ENCODE data around the gene PDE8B. TPM values are rescaled to one million over a fixed set of nuclear protein-coding genes. Genes with fewer than 3 reads are reported as not detected.

Gene PDE8B
- total RNA-seq, 6 experiments from 2014 or later = 1.2 to 5.4 (median 2.4) TPM

DNA sequence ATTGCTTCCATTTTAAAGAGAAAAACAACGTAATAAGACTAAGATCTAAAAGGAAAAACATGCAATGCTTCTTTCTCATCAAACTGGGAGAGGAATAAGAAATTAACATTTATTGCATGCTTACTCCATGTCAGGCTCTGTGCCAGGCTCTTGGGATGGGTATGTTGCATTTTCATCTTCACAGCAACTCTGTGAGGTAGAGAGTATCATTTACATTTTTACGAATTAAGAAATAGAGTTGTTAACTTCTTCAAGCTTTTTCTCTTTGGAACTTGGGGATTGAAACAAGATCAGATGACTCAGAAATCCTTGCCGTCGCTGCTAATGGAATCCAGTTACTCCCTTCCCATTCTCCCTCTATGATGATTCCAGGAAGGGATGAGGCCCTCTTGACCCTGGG is 39.5 kb downstream of the PDE8B start:
- H3K36me3 ChIP-seq = no peaks in the 10 kb centered on the region
- no peaks in the 10 kb centered on the region for H3K4me1 ChIP-seq
- ATAC-seq (no peak), DNase-seq (no peak)
- TF ChIP-seq POLR2A (IDR thresholded peaks at IDR 0.05) = no peak
- no peaks in the 10 kb centered on the region for H3K9me3 ChIP-seq
- H3K27me3 ChIP-seq = no peaks in the 10 kb centered on the region
- H3K27ac ChIP-seq = no peak overlapping the region
- intact Hi-C loops (cut with DNase I) = no loop called here
- 80% methylated on average over 4 of the region's 4 CpGs for WGBS (ENCODE audit: insufficient coverage, low coverage, low lambda C conversion rate, missing lambda C conversion rate)
- H3K4me3 ChIP-seq = no peak overlapping the region

DNA sequence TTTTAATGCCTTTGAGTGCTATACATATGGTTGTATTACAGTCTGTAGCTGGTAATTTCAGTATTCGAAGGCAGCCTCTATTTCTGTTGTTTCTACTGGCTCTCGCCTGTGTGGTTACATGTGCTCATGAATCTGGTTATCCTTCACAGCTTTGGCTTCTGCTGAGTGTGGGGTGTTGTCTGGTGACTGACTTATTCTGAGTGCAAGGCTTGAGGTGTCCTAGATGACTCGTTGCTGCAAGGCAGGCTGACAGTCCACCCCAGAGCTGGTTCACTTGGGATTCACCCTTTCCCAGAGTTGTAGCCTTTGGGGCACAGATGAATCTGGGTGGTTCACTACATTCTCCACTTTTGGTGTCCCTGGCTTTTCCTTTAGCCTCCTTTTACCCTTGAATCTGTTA is 41.4 kb downstream of the PDE8B start:
- Histone ChIP-seq H3K27me3 (no peaks in the 10 kb centered on the region), H3K9me3 (no peaks in the 10 kb centered on the region), H3K36me3 (no peaks in the 10 kb centered on the region), H3K4me1 (no peaks in the 10 kb centered on the region), H3K27ac (no peak overlapping the region), H3K4me3 (no peak overlapping the region)
- intact Hi-C loops (cut with DNase I) = no loop called here
- no peak for DNase-seq
- no peak for ATAC-seq
- TF ChIP-seq, protein P1, sequence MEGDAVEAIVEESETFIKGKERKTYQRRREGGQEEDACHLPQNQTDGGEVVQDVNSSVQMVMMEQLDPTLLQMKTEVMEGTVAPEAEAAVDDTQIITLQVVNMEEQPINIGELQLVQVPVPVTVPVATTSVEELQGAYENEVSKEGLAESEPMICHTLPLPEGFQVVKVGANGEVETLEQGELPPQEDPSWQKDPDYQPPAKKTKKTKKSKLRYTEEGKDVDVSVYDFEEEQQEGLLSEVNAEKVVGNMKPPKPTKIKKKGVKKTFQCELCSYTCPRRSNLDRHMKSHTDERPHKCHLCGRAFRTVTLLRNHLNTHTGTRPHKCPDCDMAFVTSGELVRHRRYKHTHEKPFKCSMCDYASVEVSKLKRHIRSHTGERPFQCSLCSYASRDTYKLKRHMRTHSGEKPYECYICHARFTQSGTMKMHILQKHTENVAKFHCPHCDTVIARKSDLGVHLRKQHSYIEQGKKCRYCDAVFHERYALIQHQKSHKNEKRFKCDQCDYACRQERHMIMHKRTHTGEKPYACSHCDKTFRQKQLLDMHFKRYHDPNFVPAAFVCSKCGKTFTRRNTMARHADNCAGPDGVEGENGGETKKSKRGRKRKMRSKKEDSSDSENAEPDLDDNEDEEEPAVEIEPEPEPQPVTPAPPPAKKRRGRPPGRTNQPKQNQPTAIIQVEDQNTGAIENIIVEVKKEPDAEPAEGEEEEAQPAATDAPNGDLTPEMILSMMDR (IDR thresholded peaks at IDR 0.05) = no peak
- TF ChIP-seq POLR2A (IDR thresholded peaks at IDR 0.05) = no peak
- WGBS (ENCODE audit: insufficient coverage, low coverage, low lambda C conversion rate, missing lambda C conversion rate) = 58% methylated on average over 3 of the region's 3 CpGs

GRCh38 chr5:77255617-77256016 is 45.1 kb downstream of the PDE8B start:
- H3K27ac ChIP-seq = no peak overlapping the region
- no peaks in the 10 kb centered on the region for H3K36me3 ChIP-seq
- peak; percentile 28 to 80 (median 46) for ATAC-seq
- intact Hi-C loops (cut with DNase I) = no loop called here
- H3K4me1 ChIP-seq = no peaks in the 10 kb centered on the region
- TF ChIP-seq, protein P1 (IDR thresholded peaks at IDR 0.05) = no peak
- no peak for TF ChIP-seq POLR2A (IDR thresholded peaks at IDR 0.05)
- no peaks in the 10 kb centered on the region for H3K9me3 ChIP-seq
- DNase-seq = peak in 1 of 3 donors; percentile 81
- 53% methylated on average over 4 of the region's 6 CpGs for WGBS (ENCODE audit: insufficient coverage, low coverage, low lambda C conversion rate, missing lambda C conversion rate)
- no peaks in the 10 kb centered on the region for H3K27me3 ChIP-seq
- no peak overlapping the region for H3K4me3 ChIP-seq

GRCh38 chr5:77256406-77256805 is 45.9 kb downstream of the PDE8B start:
- DNase-seq (no peak), ATAC-seq (no peak)
- TF ChIP-seq, protein P1 (IDR thresholded peaks at IDR 0.05) = no peak
- no peak for TF ChIP-seq POLR2A (IDR thresholded peaks at IDR 0.05)
- intact Hi-C loops (cut with DNase I) = no loop called here
- H3K27ac ChIP-seq = no peak overlapping the region
- H3K4me3 ChIP-seq = no peak overlapping the region
- H3K9me3 ChIP-seq = no peaks in the 10 kb centered on the region
- H3K36me3 ChIP-seq = no peaks in the 10 kb centered on the region
- H3K27me3 ChIP-seq = no peaks in the 10 kb centered on the region
- WGBS (ENCODE audit: insufficient coverage, low coverage, low lambda C conversion rate, missing lambda C conversion rate) = 100% methylated on average over 1 of the region's 1 CpG
- H3K4me1 ChIP-seq = no peaks in the 10 kb centered on the region

DNA sequence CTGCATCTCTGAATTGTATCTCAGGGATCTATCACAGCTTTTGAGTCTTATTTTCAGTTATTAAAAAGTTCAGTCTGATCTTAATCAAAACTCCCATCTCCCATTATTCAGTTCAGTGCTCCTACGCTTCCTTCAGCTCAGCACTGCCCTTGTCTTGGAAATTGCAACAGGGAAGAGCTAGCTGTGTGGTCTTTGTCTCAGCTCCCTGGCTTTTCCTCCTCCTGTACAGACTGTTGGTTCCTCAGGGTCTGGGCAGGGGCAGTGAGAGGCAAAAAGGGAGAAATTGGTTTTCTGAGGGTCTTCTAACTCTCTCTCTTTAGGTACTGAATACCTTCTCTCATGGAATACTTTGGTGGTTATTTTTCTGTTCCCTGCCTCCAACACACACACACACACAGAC is 48.2 kb downstream of the PDE8B start:
- Histone ChIP-seq H3K36me3 (no peaks in the 10 kb centered on the region), H3K27ac (no peak overlapping the region), H3K27me3 (no peaks in the 10 kb centered on the region), H3K4me1 (no peaks in the 10 kb centered on the region), H3K4me3 (no peak overlapping the region), H3K9me3 (no peaks in the 10 kb centered on the region)
- intact Hi-C loops (cut with DNase I) = no loop called here
- no peak for TF ChIP-seq POLR2A (IDR thresholded peaks at IDR 0.05)
- WGBS (ENCODE audit: insufficient coverage, low coverage, low lambda C conversion rate, missing lambda C conversion rate) = 100% methylated on average over 1 of the region's 1 CpG
- no peak for DNase-seq
- ATAC-seq = no peak

- Histone ChIP-seq H3K27me3 (no peaks in the 10 kb centered on the region), H3K9me3 (no peaks in the 10 kb centered on the region), H3K4me1 (no peaks in the 10 kb centered on the region), H3K4me3 (no peak overlapping the region), H3K27ac (no peak overlapping the region), H3K36me3 (no peaks in the 10 kb centered on the region)
- DNase-seq = no peak
- ATAC-seq = no peak
- TF ChIP-seq, protein P1 (IDR thresholded peaks at IDR 0.05) = no peak
- no peak for TF ChIP-seq POLR2A (IDR thresholded peaks at IDR 0.05)
- intact Hi-C loops (cut with DNase I) = no loop called here
Observed at GRCh38 chr5:77259476-77259875, 49.0 kb downstream of the PDE8B start.

Data from right lobe of liver (tissue), 6 donors.